K562 (cell line): Measurements from ENCODE around the gene BAD. TPM values are rescaled to one million over a fixed set of nuclear protein-coding genes. Genes with fewer than 3 reads are reported as not detected.

ENCODE experiments used
- ATAC-seq: fragments of 200-7000 bp; cut with Tn5 transposase; 3 replicates; pipeline ENCODE4 v1.9.1; 2020; ENCODE audit warnings: moderate library complexity
- BruUV-seq: library from RNA; stranded (reverse); fragments of 400-500 nt; replicated peaks from 2 replicates; lab custom pipeline; 2021; lab: Mats Ljungman, UMichigan
- CTCF ChIA-PET: fragments of 300-600 bp; formaldehyde crosslinking; extraction: SDS; loops from one replicate; lab custom pipeline; 2021; ENCODE audit warnings: low intra/inter-chr PET ratio; lab: Yijun Ruan, JAX
- POLR2A ChIA-PET: fragments of 300-600, 350-650 bp; sonication (Branson Sonifier 250); formaldehyde crosslinking; extraction: SDS; loops from one replicate; lab custom pipeline; 2021; ENCODE audit warnings: antibody characterized with exemption, inconsistent platforms; lab: Yijun Ruan, JAX
- DNase-seq, 4 experiments: peaks; one replicate each; pipeline versions ENCODE4 v3.0.0 to v3.0.0-alpha.2; 2011 to 2018; ENCODE audit warnings: low spot score in 3 of 4, mixed read lengths in 3 of 4; ENCODE audit errors: extremely low read depth in 1 of 4
- FAIRE-seq: peaks from 2 replicates; lab custom pipeline; 2011; peaks lifted over from hg19 to GRCh38; lab: Jason Lieb, UNC
- H2AFZ ChIP-seq: 2 replicates; pipeline ENCODE4 v1.6.0; 2011; ENCODE audit warnings: low read depth, low read length, control low read depth, inconsistent platforms
- H3K27ac ChIP-seq: fragments of 200-600 bp; 3 replicates; pipeline ENCODE4 v1.8.0; 2011; ENCODE audit warnings: low read depth, mild to moderate bottlenecking, control low read depth, inconsistent platforms, low read length, moderate library complexity, mixed read lengths; ENCODE audit errors: extremely low read depth
- H3K27me3 ChIP-seq, 2 experiments: fragments of 300-600 bp in 1 of 2; 2 replicates in 1 of 2; 3 replicates in 1 of 2; pipeline versions ENCODE4 v1.6.0 to v1.8.0; 2011; ENCODE audit warnings: inconsistent platforms in 2 of 2, low read length in 2 of 2, mild to moderate bottlenecking in 1 of 2, mixed read lengths in 1 of 2, moderate library complexity in 1 of 2; ENCODE audit not compliant: control insufficient read depth in 2 of 2, insufficient read depth in 2 of 2
- H3K36me3 ChIP-seq: fragments of 300-600 bp; 3 replicates; pipeline ENCODE4 v1.8.0; 2011; ENCODE audit warnings: mild to moderate bottlenecking, low read length, inconsistent platforms; ENCODE audit not compliant: control insufficient read depth, insufficient read depth
- H3K4me1 ChIP-seq, 2 experiments: fragments of 200-600 bp in 1 of 2; replicated peaks in 1 of 2; 2 replicates in 1 of 2; 3 replicates in 1 of 2; pipeline versions ENCODE4 v1.5.1 to v1.8.0; 2011; ENCODE audit warnings: inconsistent platforms in 2 of 2, low read length in 2 of 2, mild to moderate bottlenecking in 1 of 2, mixed read lengths in 1 of 2, moderate library complexity in 1 of 2; ENCODE audit not compliant: control insufficient read depth in 2 of 2, insufficient read depth in 2 of 2
- H3K4me2 ChIP-seq: 2 replicates; pipeline ENCODE4 v1.6.1; 2011; ENCODE audit warnings: low read length, control low read depth, inconsistent platforms, mixed read lengths; ENCODE audit not compliant: insufficient read depth
- H3K4me3 ChIP-seq: fragments of 200-600 bp; sonication (generic), shearing (Covaris generic); 2 replicates; pipeline ENCODE4 v1.5.1; 2016; ENCODE audit warnings: control low read depth, inconsistent platforms
- H3K79me2 ChIP-seq: fragments of 200-600 bp; 3 replicates; pipeline ENCODE4 v1.8.0; 2011; ENCODE audit warnings: low read length, inconsistent platforms; ENCODE audit not compliant: control insufficient read depth, insufficient read depth
- H3K9ac ChIP-seq, 2 experiments: 2 replicates each; pipeline versions ENCODE4 v1.6.0 to v1.6.1; 2011; ENCODE audit warnings: low read depth in 2 of 2, low read length in 2 of 2, control low read depth in 1 of 2, inconsistent platforms in 1 of 2, mild to moderate bottlenecking in 1 of 2, mixed read lengths in 1 of 2; ENCODE audit not compliant: insufficient read depth in 1 of 2
- H3K9me1 ChIP-seq: one replicate; pipeline ENCODE4 v1.6.0; 2011; ENCODE audit warnings: inconsistent platforms, mild to moderate bottlenecking, low read length, moderate library complexity; ENCODE audit not compliant: control insufficient read depth, insufficient read depth
- H3K9me3 ChIP-seq: replicated peaks from 2 replicates; pipeline ENCODE4 v1.5.1; 2011; ENCODE audit warnings: low read depth, low read length, inconsistent platforms; ENCODE audit not compliant: control insufficient read depth, insufficient read depth
- H4K20me1 ChIP-seq: replicated peaks from 2 replicates; pipeline ENCODE4 v1.6.1; 2011; ENCODE audit warnings: low read length, inconsistent platforms, mixed read lengths; ENCODE audit not compliant: control insufficient read depth, insufficient read depth
- CREB3L1 ChIP-seq: fragments of 450-650 bp; IDR thresholded peaks from 2 replicates; pipeline ENCODE4 v1.6.1; 2014; ENCODE audit warnings: low read depth, mild to moderate bottlenecking, moderate library complexity, borderline replicate concordance
- DACH1 ChIP-seq: fragments of 450-650 bp; IDR thresholded peaks from 2 replicates; pipeline ENCODE4 v1.6.1; 2018; ENCODE audit not compliant: partially characterized antibody
- MEF2A ChIP-seq: IDR thresholded peaks from 2 replicates; pipeline ENCODE4 v1.6.1; 2011; ENCODE audit warnings: low read depth, mild to moderate bottlenecking, low read length, moderate library complexity; ENCODE audit not compliant: control insufficient read depth
- RBM25 ChIP-seq: fragments of 200-400 bp; formaldehyde crosslinking; IDR thresholded peaks from 2 replicates; pipeline ENCODE4 v1.6.1; 2018; ENCODE audit warnings: low read length, low read depth, moderate library complexity; ENCODE audit not compliant: severe bottlenecking
- SMARCE1 ChIP-seq: fragments of 450-650 bp; IDR thresholded peaks from 2 replicates; pipeline ENCODE4 v1.7.1; 2016; ENCODE audit warnings: mild to moderate bottlenecking
- XRCC3 ChIP-seq: fragments of 450-650 bp; IDR thresholded peaks from 2 replicates; pipeline ENCODE4 v1.6.1; 2017; ENCODE audit warnings: mild to moderate bottlenecking, moderate library complexity
- YBX1 ChIP-seq: fragments of 450-650 bp; IDR thresholded peaks from 2 replicates; pipeline ENCODE4 v1.7.1; 2016; ENCODE audit warnings: mild to moderate bottlenecking
- ZNF121 ChIP-seq: sonication (generic); formaldehyde crosslinking; conservative IDR thresholded peaks from 2 replicates; pipeline ENCODE4 v1.8.0; 2022; ENCODE audit warnings: missing genetic modification reagents
- ZNF764 ChIP-seq: fragments of 250-450 bp; sonication (Bioruptor Pico); IDR thresholded peaks from 2 replicates; pipeline ENCODE4 v1.4.0; 2020; ENCODE audit warnings: low read depth, mild to moderate bottlenecking, moderate library complexity
- WGBS: fragments of 100-300 bp; shearing (Covaris generic); methylation state at CpG from one replicate; pipeline ENCODE4 v1.1.6; 2016; ENCODE audit warnings: low coverage, mixed read lengths; ENCODE audit not compliant: insufficient coverage; ENCODE audit errors: missing lambda C conversion rate; 5-methylcytosine and 5-hydroxymethylcytosine counted together
- in situ Hi-C: fragments of 300-500 bp; cut with MboI; formaldehyde crosslinking; loops from 4 replicates; pipeline ENCODE4 v1.15.0; 2018; ENCODE audit warnings: inconsistent platforms, mixed read lengths
- intact Hi-C: fragments of 100-400 bp; cut with micrococcal nuclease; formaldehyde crosslinking; loops from 2 replicates; pipeline ENCODE4 v1.14.2; 2022
- polyA plus RNA-seq, 8 experiments: library from polyadenylated mRNA; depleted of rRNA in 4 of 8; stranded (reverse) in 5 of 8; unstranded in 3 of 8; fragments of >200 nt; fragmentation: Nextera tagmentation in 2 of 8; fragmentation: Illumina TruSeq in 1 of 8; extraction: Ambion mirVana in 2 of 8; extraction: Trizol in 1 of 8; gene quantifications; 2 replicates each; pipeline versions ENCODE4 v1.2.1 to v1.2.3, GENCODE V29; 2011 to 2014; ENCODE audit warnings: inconsistent platforms in 1 of 8, missing spikeins in 1 of 8
- total RNA-seq, 7 experiments: library from RNA; depleted of rRNA in 6 of 7; stranded (reverse); fragments of >200 nt in 6 of 7; fragmentation: Illumina TruSeq in 2 of 7; extraction: Trizol in 2 of 7; gene quantifications; 2 replicates each; pipeline versions ENCODE4 v1.2.1 to v1.2.3, GENCODE V29; 2011 to 2021; ENCODE audit warnings: low replicate concordance in 1 of 7

Gene BAD
- total and polyA plus RNA-seq, 9 of the 15 experiments (the other 6 are each of a cell fraction or from before 2014, with no cell fraction given) = 0.61 to 45.6 (median 11.8) TPM

- no peak overlapping the region for H3K4me3 ChIP-seq
- ChIA-PET CTCF (no interaction called here), POLR2A (interaction anchor here (0.7 to 5.1 kb wide), 4 partner anchors 9 to 40 kb away, joined by 3 to 54 read pairs (median 3); no protein-coding TSS in a partner anchor)
- H3K9me3 ChIP-seq = no peaks in the 10 kb centered on the region
- no peaks in the 10 kb centered on the region for H4K20me1 ChIP-seq
- H3K79me2 ChIP-seq = peaks cover 12% of the 10 kb centered on the region; the same call in 2 of the 3 replicates
- peak overlapping the region in 1 of 2 experiments; percentile 63; a peak in 1 of 4 replicates for H3K9ac ChIP-seq
- DNase-seq = no peak
- no peak overlapping the region for H2AFZ ChIP-seq
- BruUV-seq = no TSS peak
- H3K27me3 ChIP-seq = no peaks in the 10 kb centered on the region
- peaks cover 11% of the 10 kb centered on the region; the same call in 1 of the 3 replicates for H3K36me3 ChIP-seq
- 100% methylated on average over 1 of the region's 3 CpGs for WGBS
- H3K9me1 ChIP-seq = no peaks in the 10 kb centered on the region
- in situ Hi-C loops = no loop called here
- intact Hi-C loops = no loop called here
- H3K27ac ChIP-seq = 0 out of 3 replicates have a peak overlapping the region, but pooled peaks have one; percentile 21
- ATAC-seq = no peak
- H3K4me2 ChIP-seq = no peak overlapping the region
- no peak for FAIRE-seq
- peaks cover 7 to 42% of the 10 kb centered on the region in 2 experiments; a peak in 4 of 5 replicates for H3K4me1 ChIP-seq
- no peak for TF ChIP-seq YBX1
- no peak for TF ChIP-seq ZNF764 (CRISPR knock-in tag)
- peak; percentile 94 for TF ChIP-seq ZNF121
- no peak for TF ChIP-seq DACH1
- no peak for TF ChIP-seq CREB3L1
- TF ChIP-seq SMARCE1 = no peak
- no peak for TF ChIP-seq XRCC3
- peak; percentile 68; the same call in 1 of the 2 replicates for TF ChIP-seq MEF2A
- TF ChIP-seq RBM25 = peak; percentile 41
Measured at GRCh38 chr11:64283092-64283491, 1.4 kb downstream of the BAD start.
